ENCODE measurements around the gene SH2B3.

- TF ChIP-seq CTCF (IDR thresholded peaks at IDR 0.05), result no peak
- TF ChIP-seq EZH2 (IDR thresholded peaks at IDR 0.05), result no peak
Measured at GRCh38 chr12:111494676-111495075, 89.0 kb downstream of the SH2B3 start.
